H1 (cell line): Measurements from ENCODE around the gene PHLPP1. TPM values are rescaled to one million over a fixed set of nuclear protein-coding genes. Genes with fewer than 3 reads are reported as not detected.

ENCODE experiments used
- CTCF ChIA-PET: fragments of 300-600 bp; sonication (Branson Sonifier 250); formaldehyde crosslinking; loops from one replicate; lab custom pipeline; 2021; ENCODE audit not compliant: partially characterized antibody; lab: Charles Lee
- POLR2A ChIA-PET: fragments of 300-600 bp; sonication (Branson Sonifier 250); formaldehyde crosslinking; loops from one replicate; lab custom pipeline; 2021; ENCODE audit warnings: inconsistent platforms; ENCODE audit not compliant: partially characterized antibody; lab: Charles Lee
- DNase-seq, 2 experiments: peaks; one replicate each; pipeline versions ENCODE4 v3.0.0 to v3.0.0-alpha.2; 2010 to 2022; ENCODE audit warnings: low spot score in 2 of 2, low read depth in 1 of 2, mixed read lengths in 1 of 2
- FAIRE-seq: peaks from 2 replicates; lab custom pipeline; 2011; peaks lifted over from hg19 to GRCh38; lab: Jason Lieb, UNC
- H2AFZ ChIP-seq: 2 replicates; pipeline ENCODE4 v1.8.1; 2012; ENCODE audit warnings: low read length, inconsistent platforms
- H2AK5ac ChIP-seq: 2 replicates; pipeline ENCODE4 v1.6.1; 2013; ENCODE audit warnings: low read depth, low read length
- H2BK120ac ChIP-seq: replicated peaks from 2 replicates; pipeline ENCODE3; 2013; ENCODE audit warnings: low read depth, low read length, inconsistent platforms
- H2BK12ac ChIP-seq: 2 replicates; pipeline ENCODE4 v1.6.1; 2013; ENCODE audit warnings: low read depth, low read length
- H2BK15ac ChIP-seq: 2 replicates; pipeline ENCODE4 v1.6.1; 2013; ENCODE audit warnings: low read length
- H2BK20ac ChIP-seq: 2 replicates; pipeline ENCODE4 v1.6.1; 2013; ENCODE audit warnings: low read length
- H2BK5ac ChIP-seq: 2 replicates; pipeline ENCODE4 v1.6.1; 2013; ENCODE audit warnings: low read depth, low read length
- H3K14ac ChIP-seq: 2 replicates; pipeline ENCODE4 v1.6.1; 2013; ENCODE audit warnings: inconsistent platforms; ENCODE audit not compliant: insufficient read length
- H3K18ac ChIP-seq: 2 replicates; pipeline ENCODE4 v1.6.1; 2013; ENCODE audit warnings: low read length; ENCODE audit errors: extremely low read depth
- H3K23ac ChIP-seq: 2 replicates; pipeline ENCODE4 v1.6.1; 2013; ENCODE audit warnings: inconsistent platforms; ENCODE audit not compliant: insufficient read length
- H3K23me2 ChIP-seq: 2 replicates; pipeline ENCODE4 v1.6.1; 2013; ENCODE audit warnings: low read depth, low read length
- H3K27ac ChIP-seq: 2 replicates; pipeline ENCODE4 v1.6.1; 2011; ENCODE audit warnings: low read depth, low read length, inconsistent platforms
- H3K27me3 ChIP-seq, 4 experiments: replicated peaks in 1 of 4; 1 replicate in 1 of 4; 2 replicates in 3 of 4; pipeline versions ENCODE4 v1.6.1 to v1.8.1; 2011 to 2013; ENCODE audit warnings: low read length in 3 of 4, mild to moderate bottlenecking in 3 of 4, inconsistent platforms in 2 of 4, mixed read lengths in 2 of 4, moderate library complexity in 1 of 4; ENCODE audit not compliant: control insufficient read depth in 3 of 4, insufficient read depth in 3 of 4; ENCODE audit errors: extremely low read depth in 1 of 4
- H3K36me3 ChIP-seq, 4 experiments: 2 replicates each; pipeline versions ENCODE4 v1.6.1 to v1.8.1; 2011 to 2013; ENCODE audit warnings: mild to moderate bottlenecking in 4 of 4, low read length in 3 of 4, moderate library complexity in 2 of 4, control low read depth in 1 of 4, inconsistent platforms in 1 of 4; ENCODE audit not compliant: insufficient read depth in 4 of 4, control insufficient read depth in 2 of 4
- H3K4ac ChIP-seq: replicated peaks from 2 replicates; pipeline ENCODE3; 2013; ENCODE audit warnings: low read length, low read depth, mixed read lengths, inconsistent platforms; ENCODE audit not compliant: insufficient read length
- H3K4me1 ChIP-seq, 4 experiments: replicated peaks in 1 of 4; 1 replicate in 1 of 4; 2 replicates in 3 of 4; pipeline versions ENCODE4 v1.6.1 to v1.8.1; 2011 to 2013; ENCODE audit warnings: low read length in 3 of 4, inconsistent platforms in 2 of 4, mixed read lengths in 1 of 4; ENCODE audit not compliant: insufficient read depth in 4 of 4, control insufficient read depth in 3 of 4
- H3K4me2 ChIP-seq, 2 experiments: 2 replicates each; pipeline versions ENCODE4 v1.6.1 to v1.8.1; 2011 to 2013; ENCODE audit warnings: low read depth in 2 of 2, low read length in 2 of 2, control low read depth in 1 of 2, inconsistent platforms in 1 of 2, mild to moderate bottlenecking in 1 of 2; ENCODE audit not compliant: insufficient read depth in 1 of 2
- H3K4me3 ChIP-seq, 4 experiments: fragments of 200-600, 300-600 bp in 1 of 4; sonication (generic), shearing (Covaris generic), sonication (Bioruptor Twin) in 1 of 4; 2 replicates each; pipeline versions ENCODE4 v1.5.1 to v1.8.1; 2011 to 2016; ENCODE audit warnings: low read length in 4 of 4, low read depth in 3 of 4, control low read depth in 2 of 4, inconsistent platforms in 2 of 4, mild to moderate bottlenecking in 2 of 4, mixed read lengths in 1 of 4, moderate library complexity in 1 of 4; ENCODE audit not compliant: insufficient read depth in 2 of 4; ENCODE audit errors: extremely low read depth in 1 of 4
- H3K56ac ChIP-seq: replicated peaks from 2 replicates; pipeline ENCODE3; 2013; ENCODE audit warnings: low read depth, mild to moderate bottlenecking, mixed read lengths, low read length, inconsistent platforms; ENCODE audit not compliant: insufficient read length
- H3K79me1 ChIP-seq: 2 replicates; pipeline ENCODE4 v1.6.1; 2013; ENCODE audit warnings: low read depth, low read length, control low read depth
- H3K79me2 ChIP-seq, 2 experiments: 2 replicates each; pipeline versions ENCODE4 v1.6.1 to v1.8.1; 2012 to 2013; ENCODE audit warnings: low read length in 2 of 2, mild to moderate bottlenecking in 2 of 2, inconsistent platforms in 1 of 2; ENCODE audit not compliant: insufficient read depth in 2 of 2, control insufficient read depth in 1 of 2
- H3K9ac ChIP-seq, 4 experiments: replicated peaks in 1 of 4; 1 replicate in 1 of 4; 2 replicates in 3 of 4; pipeline versions ENCODE4 v1.6.1 to v1.8.1; 2011 to 2013; ENCODE audit warnings: low read depth in 3 of 4, low read length in 3 of 4, control low read depth in 2 of 4, mild to moderate bottlenecking in 2 of 4, moderate library complexity in 2 of 4, inconsistent platforms in 1 of 4; ENCODE audit errors: extremely low read depth in 1 of 4
- H3K9me3 ChIP-seq, 2 experiments: 2 replicates each; pipeline versions ENCODE4 v1.6.1 to v1.8.1; 2012 to 2013; ENCODE audit warnings: mild to moderate bottlenecking in 2 of 2, moderate library complexity in 2 of 2, control low read depth in 1 of 2, inconsistent platforms in 1 of 2, low read depth in 1 of 2, low read length in 1 of 2, mixed read lengths in 1 of 2; ENCODE audit not compliant: insufficient read depth in 2 of 2
- H4K20me1 ChIP-seq, 2 experiments: replicated peaks in 1 of 2; 2 replicates each; pipeline versions ENCODE3 to v1.8.1; 2011 to 2013; ENCODE audit warnings: inconsistent platforms in 2 of 2, low read length in 2 of 2, mild to moderate bottlenecking in 1 of 2; ENCODE audit not compliant: insufficient read depth in 2 of 2, control insufficient read depth in 1 of 2
- H4K5ac ChIP-seq: 2 replicates; pipeline ENCODE4 v1.6.1; 2013; ENCODE audit warnings: low read length, low read depth, mixed read lengths, inconsistent platforms; ENCODE audit not compliant: insufficient read length
- H4K8ac ChIP-seq: 2 replicates; pipeline ENCODE4 v1.8.0; 2013; ENCODE audit warnings: mild to moderate bottlenecking, moderate library complexity, low read length, inconsistent platforms; ENCODE audit not compliant: insufficient read depth; ENCODE audit errors: extremely low read depth
- H4K91ac ChIP-seq: replicated peaks from 2 replicates; pipeline ENCODE3; 2013; ENCODE audit warnings: low read length, mixed read lengths, inconsistent platforms; ENCODE audit not compliant: insufficient read length
- CHD1 ChIP-seq: IDR thresholded peaks from 2 replicates; pipeline ENCODE4 v1.6.1; 2012; ENCODE audit warnings: low read depth, low read length, improper control_type of control experiment
- CREB1 ChIP-seq: IDR thresholded peaks from 2 replicates; pipeline ENCODE4 v1.6.1; 2012; ENCODE audit warnings: inconsistent platforms
- CTBP2 ChIP-seq: IDR thresholded peaks from 2 replicates; pipeline ENCODE4 v1.7.0; 2011; ENCODE audit warnings: borderline replicate concordance, mild to moderate bottlenecking, moderate library complexity, mixed read lengths, low read length; ENCODE audit not compliant: insufficient read depth, insufficient read length
- HDAC2 ChIP-seq, 2 experiments: fragments of 300-600 bp in 1 of 2; sonication (generic) in 1 of 2; IDR thresholded peaks; 2 replicates each; pipeline ENCODE4 v1.6.1; 2011 to 2012; ENCODE audit warnings: low read depth in 2 of 2, low read length in 2 of 2, mild to moderate bottlenecking in 2 of 2, moderate library complexity in 2 of 2, borderline replicate concordance in 1 of 2, inconsistent platforms in 1 of 2
- RXRA ChIP-seq: IDR thresholded peaks from 2 replicates; pipeline ENCODE4 v1.6.1; 2011; ENCODE audit warnings: low read depth, mild to moderate bottlenecking, low read length, moderate library complexity; ENCODE audit not compliant: insufficient read depth
- SIN3A ChIP-seq, 2 experiments: IDR thresholded peaks in 1 of 2; conservative IDR thresholded peaks in 1 of 2; 2 replicates each; pipeline ENCODE4 v1.6.1; 2011 to 2012; ENCODE audit warnings: low read length in 2 of 2, improper control_type of control experiment in 1 of 2, low read depth in 1 of 2, mild to moderate bottlenecking in 1 of 2
- SP4 ChIP-seq: IDR thresholded peaks from 2 replicates; pipeline ENCODE4 v1.6.1; 2012; ENCODE audit warnings: low read length, inconsistent platforms
- SUZ12 ChIP-seq: fragments of 200-600 bp; sonication (generic); IDR thresholded peaks from 2 replicates; pipeline ENCODE4 v1.6.1; 2012; ENCODE audit warnings: mild to moderate bottlenecking, inconsistent platforms, low read length, moderate library complexity, mixed read lengths
- TBP ChIP-seq: IDR thresholded peaks from 2 replicates; pipeline ENCODE4 v1.6.1; 2011; ENCODE audit warnings: low read depth, low read length, improper control_type of control experiment
- TEAD4 ChIP-seq: IDR thresholded peaks from 2 replicates; pipeline ENCODE4 v1.6.1; 2012; ENCODE audit warnings: low read depth, low read length, inconsistent platforms, mixed read lengths
- WGBS, 2 experiments: shearing (Covaris generic) in 1 of 2; methylation state at CpG; one replicate each; pipeline versions ENCODE4 v1.1.6 to v1.1.7; 2013 to 2015; ENCODE audit warnings: low lambda C conversion rate in 2 of 2, mixed read lengths in 2 of 2, inconsistent platforms in 1 of 2, low coverage in 1 of 2, missing lambda C conversion rate in 1 of 2; ENCODE audit not compliant: insufficient replicate concordance in 2 of 2, insufficient coverage in 1 of 2, insufficient read length in 1 of 2; ENCODE audit errors: extremely low coverage in 1 of 2, missing lambda C conversion rate in 1 of 2; 5-methylcytosine and 5-hydroxymethylcytosine counted together
- polyA plus RNA-seq, 7 experiments: library from polyadenylated mRNA; depleted of rRNA in 3 of 7; stranded (reverse) in 5 of 7; unstranded in 2 of 7; fragments of >200 nt in 5 of 7; fragments of 200-250 nt in 2 of 7; gene quantifications; 1 replicate in 5 of 7; 2 replicates in 1 of 7; 4 replicates in 1 of 7; pipeline versions ENCODE4 v1.2.1 to v1.2.3, GENCODE V29; 2011 to 2013; ENCODE audit warnings: missing spikeins in 2 of 7, mixed read lengths in 2 of 7
- total RNA-seq: library from RNA; stranded (reverse); fragmentation: NEBNext Ultra II Directional; extraction: Animal tissue kit (Norgen Biotek cat#: 25700); gene quantifications from 2 replicates; pipeline ENCODE4 v1.2.1, GENCODE V29; 2021

The PHLPP1 gene
- total and polyA plus RNA-seq, 2 of the 8 experiments (the other 6 are each of a cell fraction or from before 2014, with no cell fraction given), result 28.0 to 66.3 TPM

DNA sequence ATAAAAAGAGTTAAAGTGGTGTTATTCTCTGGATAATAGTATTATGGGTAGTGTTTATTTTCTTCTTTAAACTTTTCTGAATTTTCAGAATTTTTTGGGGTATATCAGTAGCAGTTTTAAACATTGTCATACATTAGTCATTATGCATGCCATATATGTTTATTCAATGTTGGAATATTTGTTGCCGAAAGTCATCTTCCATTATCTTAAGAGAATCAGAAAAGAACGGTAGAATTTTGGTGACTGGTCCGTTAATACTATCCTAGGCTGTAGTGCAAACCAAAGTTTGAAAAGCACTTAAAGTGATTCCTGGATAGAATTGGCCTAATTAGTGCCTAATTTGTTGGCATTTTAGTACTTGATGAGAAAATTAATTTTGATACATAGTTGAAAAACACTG, 244.1 kb downstream of the PHLPP1 start:
- Histone ChIP-seq H3K9ac (no peak overlapping the region), H3K4me3 (no peak overlapping the region), H3K9me3 (no peaks in the 10 kb centered on the region), H3K4me2 (no peak overlapping the region), H4K5ac (no peak overlapping the region), H3K14ac (no peak overlapping the region), H3K56ac (no peak overlapping the region), H2BK5ac (no peak overlapping the region), H3K79me2 (no peaks in the 10 kb centered on the region; a peak in 1 of 4 replicates), H4K20me1 (peaks cover 0 to 1% of the 10 kb centered on the region in 2 experiments), H2BK12ac (no peak overlapping the region), H3K4ac (no peak overlapping the region), H2BK15ac (no peak overlapping the region), H2AFZ (no peak overlapping the region), H2BK20ac (no peak overlapping the region), H2AK5ac (no peak overlapping the region), H3K23ac (no peak overlapping the region), H3K18ac (no peak overlapping the region), H3K36me3 (peaks cover 5 to 37% (median 17%) of the 10 kb centered on the region in 4 experiments), H3K79me1 (no peaks in the 10 kb centered on the region), H4K8ac (no peak overlapping the region), H3K4me1 (peaks cover 0 to 7% (median 1%) of the 10 kb centered on the region in 4 experiments; a peak in 3 of 7 replicates), H4K91ac (no peak overlapping the region), H3K23me2 (no peaks in the 10 kb centered on the region), H3K27ac (no peak overlapping the region), H2BK120ac (no peak overlapping the region), H3K27me3 (no peaks in the 10 kb centered on the region)
- TF ChIP-seq SIN3A (conservative IDR thresholded peaks at IDR 0.05 in 1 of 2, IDR thresholded peaks at IDR 0.05 in 1 of 2; ENCODE audit: low read depth in 1 of 2, low read length in 2 of 2) (no peak), CREB1 (no peak), RXRA (no peak), CHD1 (no peak), TBP (no peak), SUZ12 (no peak), SP4 (no peak), TEAD4 (no peak), HDAC2 (IDR thresholded peaks at IDR 0.05; ENCODE audit: borderline replicate concordance in 1 of 2, low read depth in 2 of 2, low read length in 2 of 2) (no peak), CTBP2 (no peak)
- FAIRE-seq (no peak), DNase-seq (no peak)
- WGBS, 2 experiments, result 95% methylated on average over 3 of the region's 3 CpGs; no CpG with 5 or more reads in 1 of the 2 experiments
- CTCF ChIA-PET, result interaction anchor here (2.0 to 2.9 kb wide), 2 partner anchors 11 to 22 kb away, joined by 9 to 19 read pairs; no protein-coding TSS in a partner anchor
- POLR2A ChIA-PET, result no interaction called here
